ENCODE data around the gene DONSON. TPM values are rescaled to one million over a fixed set of nuclear protein-coding genes. Genes with fewer than 3 reads are reported as not detected.
A peak's percentile ranks its signal among the peaks of the same experiment; 100 is the strongest.

Gene DONSON
- total RNA-seq, 2 donors from 2014 or later: 11.6 to 16.8 TPM

GRCh38 chr21:33549848-33550771 lies 38.4 kb downstream of the DONSON start:
- H3K27me3 ChIP-seq (replicated peaks; ENCODE audit: insufficient read depth): no peaks in the 10 kb centered on the region
- peaks cover 26 to 28% of the 10 kb centered on the region in 2 donors for H3K36me3 ChIP-seq
- no peaks in the 10 kb centered on the region for H3K9me3 ChIP-seq
- 98% methylated on average over 8 of the region's 19 CpGs for WGBS
- no peak for DNase-seq (ENCODE audit: low spot score)
- H3K4me1 ChIP-seq (replicated peaks): peaks cover 5% of the 10 kb centered on the region
- TF ChIP-seq POLR2A (IDR thresholded peaks at IDR 0.05): no peak
- TF ChIP-seq, protein P1, sequence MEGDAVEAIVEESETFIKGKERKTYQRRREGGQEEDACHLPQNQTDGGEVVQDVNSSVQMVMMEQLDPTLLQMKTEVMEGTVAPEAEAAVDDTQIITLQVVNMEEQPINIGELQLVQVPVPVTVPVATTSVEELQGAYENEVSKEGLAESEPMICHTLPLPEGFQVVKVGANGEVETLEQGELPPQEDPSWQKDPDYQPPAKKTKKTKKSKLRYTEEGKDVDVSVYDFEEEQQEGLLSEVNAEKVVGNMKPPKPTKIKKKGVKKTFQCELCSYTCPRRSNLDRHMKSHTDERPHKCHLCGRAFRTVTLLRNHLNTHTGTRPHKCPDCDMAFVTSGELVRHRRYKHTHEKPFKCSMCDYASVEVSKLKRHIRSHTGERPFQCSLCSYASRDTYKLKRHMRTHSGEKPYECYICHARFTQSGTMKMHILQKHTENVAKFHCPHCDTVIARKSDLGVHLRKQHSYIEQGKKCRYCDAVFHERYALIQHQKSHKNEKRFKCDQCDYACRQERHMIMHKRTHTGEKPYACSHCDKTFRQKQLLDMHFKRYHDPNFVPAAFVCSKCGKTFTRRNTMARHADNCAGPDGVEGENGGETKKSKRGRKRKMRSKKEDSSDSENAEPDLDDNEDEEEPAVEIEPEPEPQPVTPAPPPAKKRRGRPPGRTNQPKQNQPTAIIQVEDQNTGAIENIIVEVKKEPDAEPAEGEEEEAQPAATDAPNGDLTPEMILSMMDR (IDR thresholded peaks at IDR 0.05): no peak
- no peak for TF ChIP-seq POLR2AphosphoS5 (IDR thresholded peaks at IDR 0.05)
- H3K4me3 ChIP-seq: no peak overlapping the region
- H3K27ac ChIP-seq: no peak overlapping the region
- intact Hi-C loops (cut with DNase I): no loop called here

- Histone ChIP-seq H3K4me1 (replicated peaks) (peaks cover 5% of the 10 kb centered on the region), H3K36me3 (peaks cover 6 to 11% of the 10 kb centered on the region in 2 donors), H3K9me3 (no peaks in the 10 kb centered on the region), H3K4me3 (no peak overlapping the region), H3K27me3 (replicated peaks; ENCODE audit: insufficient read depth) (no peaks in the 10 kb centered on the region), H3K27ac (no peak overlapping the region)
- WGBS: 66% methylated on average over 3 of the region's 3 CpGs
- intact Hi-C loops (cut with DNase I): no loop called here
- no peak for DNase-seq (ENCODE audit: low spot score)
- TF ChIP-seq POLR2AphosphoS5 (IDR thresholded peaks at IDR 0.05): no peak
- TF ChIP-seq POLR2A (IDR thresholded peaks at IDR 0.05): no peak
- TF ChIP-seq, protein P1 (IDR thresholded peaks at IDR 0.05): no peak
Measured at GRCh38 chr21:33546086-33546485, 42.4 kb downstream of the DONSON start.

GRCh38 chr21:33544451-33545195 lies 43.9 kb downstream of the DONSON start:
- peak overlapping the region; percentile 63 to 65 for H3K4me3 ChIP-seq

DNA sequence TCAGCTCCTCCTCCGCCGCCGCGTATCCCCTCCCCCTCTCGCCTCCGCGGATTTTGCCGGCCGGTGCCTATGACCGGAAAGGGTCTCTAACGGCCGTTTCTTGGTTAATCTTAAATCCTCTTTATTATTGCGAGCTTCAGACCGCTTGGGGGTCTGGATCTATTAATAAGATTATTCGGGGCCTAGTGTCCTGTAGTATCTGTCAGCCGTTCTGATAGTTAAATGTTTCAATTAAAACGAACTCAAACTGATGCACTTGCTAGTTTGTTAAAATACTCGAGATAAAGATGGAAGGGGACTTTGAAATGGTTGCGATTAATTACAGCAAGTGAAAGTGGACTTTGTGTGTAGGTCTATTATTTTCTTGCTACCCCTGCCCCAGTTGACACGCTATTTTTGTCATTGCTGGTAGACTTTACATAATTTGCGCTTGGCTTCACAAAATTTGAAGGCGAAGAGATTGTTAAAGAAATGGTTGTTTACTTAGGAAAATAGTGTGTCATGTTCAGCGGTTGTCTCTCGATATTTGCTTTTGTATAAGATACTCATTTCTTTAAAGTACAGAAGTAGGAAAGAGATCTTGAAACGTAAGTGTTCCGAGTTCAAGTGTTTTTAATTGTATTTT lies 44.9 kb downstream of the DONSON start:
- no peaks in the 10 kb centered on the region for H3K9me3 ChIP-seq
- H3K27ac ChIP-seq: peak overlapping the region; percentile 99
- H3K4me3 ChIP-seq: peak overlapping the region; percentile 63 to 65
- WGBS: under 1% methylated on average over 26 of the region's 26 CpGs
- TF ChIP-seq, protein P1 (IDR thresholded peaks at IDR 0.05): no peak
- TF ChIP-seq POLR2AphosphoS5 (IDR thresholded peaks at IDR 0.05) (no peak), POLR2A (IDR thresholded peaks at IDR 0.05) (no peak)
- H3K36me3 ChIP-seq: no peaks in the 10 kb centered on the region
- peak; percentile 57 for DNase-seq (ENCODE audit: low spot score)
- intact Hi-C loops (cut with DNase I): loop anchor here (2.0 kb wide), 1 partner anchor 65 kb away; the partner anchor contains the start of gene TMEM50B
- peaks cover 5% of the 10 kb centered on the region for H3K4me1 ChIP-seq (replicated peaks)
- no peaks in the 10 kb centered on the region for H3K27me3 ChIP-seq (replicated peaks; ENCODE audit: insufficient read depth)

More at GRCh38 chr21:33544451-33545195, 43.9 kb downstream of the DONSON start:
- Histone ChIP-seq H3K36me3 (no peaks in the 10 kb centered on the region), H3K27me3 (replicated peaks; ENCODE audit: insufficient read depth) (no peaks in the 10 kb centered on the region), H3K27ac (no peak overlapping the region), H3K9me3 (no peaks in the 10 kb centered on the region), H3K4me1 (replicated peaks) (peaks cover 5% of the 10 kb centered on the region)
- DNase-seq (ENCODE audit: low spot score): no peak
- TF ChIP-seq POLR2A (IDR thresholded peaks at IDR 0.05): no peak
- no peak for TF ChIP-seq POLR2AphosphoS5 (IDR thresholded peaks at IDR 0.05)
- TF ChIP-seq, protein P1 (IDR thresholded peaks at IDR 0.05): no peak
- intact Hi-C loops (cut with DNase I): no loop called here
- WGBS: 10% methylated on average over 8 of the region's 8 CpGs

Measured in prostate gland (tissue), 2 donors.